H1 (cell line): ENCODE data around the gene PORCN. TPM values are rescaled to one million over a fixed set of nuclear protein-coding genes. Genes with fewer than 3 reads are reported as not detected.

ENCODE experiments used
- CTCF ChIA-PET: fragments of 300-600 bp; sonication (Branson Sonifier 250); formaldehyde crosslinking; loops from one replicate; lab custom pipeline; 2021; ENCODE audit not compliant: partially characterized antibody; lab: Charles Lee
- POLR2A ChIA-PET: fragments of 300-600 bp; sonication (Branson Sonifier 250); formaldehyde crosslinking; loops from one replicate; lab custom pipeline; 2021; ENCODE audit warnings: inconsistent platforms; ENCODE audit not compliant: partially characterized antibody; lab: Charles Lee
- DNase-seq, 2 experiments: peaks; one replicate each; pipeline versions ENCODE4 v3.0.0 to v3.0.0-alpha.2; 2010 to 2022; ENCODE audit warnings: low spot score in 2 of 2, low read depth in 1 of 2, mixed read lengths in 1 of 2
- FAIRE-seq: peaks from 2 replicates; lab custom pipeline; 2011; peaks lifted over from hg19 to GRCh38; lab: Jason Lieb, UNC
- H2AFZ ChIP-seq: 2 replicates; pipeline ENCODE4 v1.8.1; 2012; ENCODE audit warnings: low read length, inconsistent platforms
- H2AK5ac ChIP-seq: 2 replicates; pipeline ENCODE4 v1.6.1; 2013; ENCODE audit warnings: low read depth, low read length
- H2BK120ac ChIP-seq: replicated peaks from 2 replicates; pipeline ENCODE3; 2013; ENCODE audit warnings: low read depth, low read length, inconsistent platforms
- H2BK12ac ChIP-seq: 2 replicates; pipeline ENCODE4 v1.6.1; 2013; ENCODE audit warnings: low read depth, low read length
- H2BK15ac ChIP-seq: 2 replicates; pipeline ENCODE4 v1.6.1; 2013; ENCODE audit warnings: low read length
- H2BK20ac ChIP-seq: 2 replicates; pipeline ENCODE4 v1.6.1; 2013; ENCODE audit warnings: low read length
- H2BK5ac ChIP-seq: 2 replicates; pipeline ENCODE4 v1.6.1; 2013; ENCODE audit warnings: low read depth, low read length
- H3K14ac ChIP-seq: 2 replicates; pipeline ENCODE4 v1.6.1; 2013; ENCODE audit warnings: inconsistent platforms; ENCODE audit not compliant: insufficient read length
- H3K18ac ChIP-seq: 2 replicates; pipeline ENCODE4 v1.6.1; 2013; ENCODE audit warnings: low read length; ENCODE audit errors: extremely low read depth
- H3K23ac ChIP-seq: 2 replicates; pipeline ENCODE4 v1.6.1; 2013; ENCODE audit warnings: inconsistent platforms; ENCODE audit not compliant: insufficient read length
- H3K23me2 ChIP-seq: 2 replicates; pipeline ENCODE4 v1.6.1; 2013; ENCODE audit warnings: low read depth, low read length
- H3K27ac ChIP-seq: 2 replicates; pipeline ENCODE4 v1.6.1; 2011; ENCODE audit warnings: low read depth, low read length, inconsistent platforms
- H3K27me3 ChIP-seq, 4 experiments: replicated peaks in 1 of 4; 1 replicate in 1 of 4; 2 replicates in 3 of 4; pipeline versions ENCODE4 v1.6.1 to v1.8.1; 2011 to 2013; ENCODE audit warnings: low read length in 3 of 4, mild to moderate bottlenecking in 3 of 4, inconsistent platforms in 2 of 4, mixed read lengths in 2 of 4, moderate library complexity in 1 of 4; ENCODE audit not compliant: control insufficient read depth in 3 of 4, insufficient read depth in 3 of 4; ENCODE audit errors: extremely low read depth in 1 of 4
- H3K36me3 ChIP-seq, 4 experiments: 2 replicates each; pipeline versions ENCODE4 v1.6.1 to v1.8.1; 2011 to 2013; ENCODE audit warnings: mild to moderate bottlenecking in 4 of 4, low read length in 3 of 4, moderate library complexity in 2 of 4, control low read depth in 1 of 4, inconsistent platforms in 1 of 4; ENCODE audit not compliant: insufficient read depth in 4 of 4, control insufficient read depth in 2 of 4
- H3K4ac ChIP-seq: replicated peaks from 2 replicates; pipeline ENCODE3; 2013; ENCODE audit warnings: low read length, low read depth, mixed read lengths, inconsistent platforms; ENCODE audit not compliant: insufficient read length
- H3K4me1 ChIP-seq, 4 experiments: replicated peaks in 1 of 4; 1 replicate in 1 of 4; 2 replicates in 3 of 4; pipeline versions ENCODE4 v1.6.1 to v1.8.1; 2011 to 2013; ENCODE audit warnings: low read length in 3 of 4, inconsistent platforms in 2 of 4, mixed read lengths in 1 of 4; ENCODE audit not compliant: insufficient read depth in 4 of 4, control insufficient read depth in 3 of 4
- H3K4me2 ChIP-seq, 2 experiments: 2 replicates each; pipeline versions ENCODE4 v1.6.1 to v1.8.1; 2011 to 2013; ENCODE audit warnings: low read depth in 2 of 2, low read length in 2 of 2, control low read depth in 1 of 2, inconsistent platforms in 1 of 2, mild to moderate bottlenecking in 1 of 2; ENCODE audit not compliant: insufficient read depth in 1 of 2
- H3K4me3 ChIP-seq, 4 experiments: fragments of 200-600, 300-600 bp in 1 of 4; sonication (generic), shearing (Covaris generic), sonication (Bioruptor Twin) in 1 of 4; 2 replicates each; pipeline versions ENCODE4 v1.5.1 to v1.8.1; 2011 to 2016; ENCODE audit warnings: low read length in 4 of 4, low read depth in 3 of 4, control low read depth in 2 of 4, inconsistent platforms in 2 of 4, mild to moderate bottlenecking in 2 of 4, mixed read lengths in 1 of 4, moderate library complexity in 1 of 4; ENCODE audit not compliant: insufficient read depth in 2 of 4; ENCODE audit errors: extremely low read depth in 1 of 4
- H3K56ac ChIP-seq: replicated peaks from 2 replicates; pipeline ENCODE3; 2013; ENCODE audit warnings: low read depth, mild to moderate bottlenecking, mixed read lengths, low read length, inconsistent platforms; ENCODE audit not compliant: insufficient read length
- H3K79me1 ChIP-seq: 2 replicates; pipeline ENCODE4 v1.6.1; 2013; ENCODE audit warnings: low read depth, low read length, control low read depth
- H3K79me2 ChIP-seq, 2 experiments: 2 replicates each; pipeline versions ENCODE4 v1.6.1 to v1.8.1; 2012 to 2013; ENCODE audit warnings: low read length in 2 of 2, mild to moderate bottlenecking in 2 of 2, inconsistent platforms in 1 of 2; ENCODE audit not compliant: insufficient read depth in 2 of 2, control insufficient read depth in 1 of 2
- H3K9ac ChIP-seq, 4 experiments: replicated peaks in 1 of 4; 1 replicate in 1 of 4; 2 replicates in 3 of 4; pipeline versions ENCODE4 v1.6.1 to v1.8.1; 2011 to 2013; ENCODE audit warnings: low read depth in 3 of 4, low read length in 3 of 4, control low read depth in 2 of 4, mild to moderate bottlenecking in 2 of 4, moderate library complexity in 2 of 4, inconsistent platforms in 1 of 4; ENCODE audit errors: extremely low read depth in 1 of 4
- H3K9me3 ChIP-seq, 2 experiments: 2 replicates each; pipeline versions ENCODE4 v1.6.1 to v1.8.1; 2012 to 2013; ENCODE audit warnings: mild to moderate bottlenecking in 2 of 2, moderate library complexity in 2 of 2, control low read depth in 1 of 2, inconsistent platforms in 1 of 2, low read depth in 1 of 2, low read length in 1 of 2, mixed read lengths in 1 of 2; ENCODE audit not compliant: insufficient read depth in 2 of 2
- H4K20me1 ChIP-seq, 2 experiments: replicated peaks in 1 of 2; 2 replicates each; pipeline versions ENCODE3 to v1.8.1; 2011 to 2013; ENCODE audit warnings: inconsistent platforms in 2 of 2, low read length in 2 of 2, mild to moderate bottlenecking in 1 of 2; ENCODE audit not compliant: insufficient read depth in 2 of 2, control insufficient read depth in 1 of 2
- H4K5ac ChIP-seq: 2 replicates; pipeline ENCODE4 v1.6.1; 2013; ENCODE audit warnings: low read length, low read depth, mixed read lengths, inconsistent platforms; ENCODE audit not compliant: insufficient read length
- H4K8ac ChIP-seq: 2 replicates; pipeline ENCODE4 v1.8.0; 2013; ENCODE audit warnings: mild to moderate bottlenecking, moderate library complexity, low read length, inconsistent platforms; ENCODE audit not compliant: insufficient read depth; ENCODE audit errors: extremely low read depth
- H4K91ac ChIP-seq: replicated peaks from 2 replicates; pipeline ENCODE3; 2013; ENCODE audit warnings: low read length, mixed read lengths, inconsistent platforms; ENCODE audit not compliant: insufficient read length
- BACH1 ChIP-seq: IDR thresholded peaks from 2 replicates; pipeline ENCODE4 v1.6.1; 2012; ENCODE audit warnings: low read length, improper control_type of control experiment
- CREB1 ChIP-seq: IDR thresholded peaks from 2 replicates; pipeline ENCODE4 v1.6.1; 2012; ENCODE audit warnings: inconsistent platforms
- HDAC2 ChIP-seq, 2 experiments: fragments of 300-600 bp in 1 of 2; sonication (generic) in 1 of 2; IDR thresholded peaks; 2 replicates each; pipeline ENCODE4 v1.6.1; 2011 to 2012; ENCODE audit warnings: low read depth in 2 of 2, low read length in 2 of 2, mild to moderate bottlenecking in 2 of 2, moderate library complexity in 2 of 2, borderline replicate concordance in 1 of 2, inconsistent platforms in 1 of 2
- KDM4A ChIP-seq: IDR thresholded peaks from one replicate; pipeline ENCODE4 v1.7.1; 2012; ENCODE audit warnings: low read depth, mild to moderate bottlenecking, moderate library complexity, low read length, inconsistent platforms; ENCODE audit not compliant: severe bottlenecking
- NANOG ChIP-seq: IDR thresholded peaks from 2 replicates; pipeline ENCODE4 v1.6.1; 2011; ENCODE audit warnings: low read length, low read depth, mild to moderate bottlenecking, inconsistent platforms; ENCODE audit not compliant: insufficient read depth, poor library complexity, severe bottlenecking
- POLR2A ChIP-seq, 2 experiments: IDR thresholded peaks; 1 replicate in 1 of 2; 2 replicates in 1 of 2; pipeline ENCODE4 v1.6.1; 2011; ENCODE audit warnings: low read depth in 2 of 2, low read length in 2 of 2, mild to moderate bottlenecking in 2 of 2; ENCODE audit errors: control extremely low read depth in 1 of 2
- POU5F1 ChIP-seq: IDR thresholded peaks from 2 replicates; pipeline ENCODE4 v1.6.1; 2011; ENCODE audit warnings: low read depth, mild to moderate bottlenecking, low read length, moderate library complexity
- RBBP5 ChIP-seq: IDR thresholded peaks from 2 replicates; pipeline ENCODE4 v1.7.1; 2012; ENCODE audit warnings: low read depth, mild to moderate bottlenecking, inconsistent platforms, low read length, moderate library complexity, borderline replicate concordance
- RNF2 ChIP-seq: fragments of 200-900, 300-1000 bp; sonication (generic); IDR thresholded peaks from 2 replicates; pipeline ENCODE4 v1.7.1; 2016; ENCODE audit warnings: borderline replicate concordance, low read depth, mild to moderate bottlenecking, antibody characterized with exemption, low read length; ENCODE audit not compliant: poor library complexity, severe bottlenecking; ENCODE audit errors: missing control alignments
- SAP30 ChIP-seq: fragments of 300-600 bp; sonication (generic); IDR thresholded peaks from 2 replicates; pipeline ENCODE4 v1.7.1; 2012; ENCODE audit warnings: low read length, moderate library complexity, mild to moderate bottlenecking, inconsistent platforms; ENCODE audit not compliant: insufficient read depth, insufficient replicate concordance
- SIRT6 ChIP-seq: IDR thresholded peaks from one replicate; pipeline ENCODE4 v1.7.1; 2012; ENCODE audit warnings: low read length, inconsistent platforms
- SP1 ChIP-seq: IDR thresholded peaks from 2 replicates; pipeline ENCODE4 v1.6.1; 2011; ENCODE audit warnings: low read depth, low read length
- WGBS, 2 experiments: shearing (Covaris generic) in 1 of 2; methylation state at CpG; one replicate each; pipeline versions ENCODE4 v1.1.6 to v1.1.7; 2013 to 2015; ENCODE audit warnings: low lambda C conversion rate in 2 of 2, mixed read lengths in 2 of 2, inconsistent platforms in 1 of 2, low coverage in 1 of 2, missing lambda C conversion rate in 1 of 2; ENCODE audit not compliant: insufficient replicate concordance in 2 of 2, insufficient coverage in 1 of 2, insufficient read length in 1 of 2; ENCODE audit errors: extremely low coverage in 1 of 2, missing lambda C conversion rate in 1 of 2; 5-methylcytosine and 5-hydroxymethylcytosine counted together
- polyA plus RNA-seq, 7 experiments: library from polyadenylated mRNA; depleted of rRNA in 3 of 7; stranded (reverse) in 5 of 7; unstranded in 2 of 7; fragments of >200 nt in 5 of 7; fragments of 200-250 nt in 2 of 7; gene quantifications; 1 replicate in 5 of 7; 2 replicates in 1 of 7; 4 replicates in 1 of 7; pipeline versions ENCODE4 v1.2.1 to v1.2.3, GENCODE V29; 2011 to 2013; ENCODE audit warnings: missing spikeins in 2 of 7, mixed read lengths in 2 of 7
- total RNA-seq: library from RNA; stranded (reverse); fragmentation: NEBNext Ultra II Directional; extraction: Animal tissue kit (Norgen Biotek cat#: 25700); gene quantifications from 2 replicates; pipeline ENCODE4 v1.2.1, GENCODE V29; 2021
- TF ChIP-seq, protein P1 (sequence below): IDR thresholded peaks from 2 replicates; pipeline ENCODE4 v1.6.1; 2012; ENCODE audit warnings: inconsistent platforms

PORCN gene
- total and polyA plus RNA-seq, 2 of the 8 experiments (the other 6 are each of a cell fraction or from before 2014, with no cell fraction given), result 14.6 to 34.1 TPM

GRCh38 chrX:48467281-48467761, 41.5 kb upstream of the PORCN start:
- POLR2A ChIA-PET, result interaction anchor here (0.7 to 1.8 kb wide), 2 partner anchors 13 to 825 kb away, joined by 3 to 5 read pairs; no protein-coding TSS in a partner anchor
- TF ChIP-seq HDAC2 (IDR thresholded peaks at IDR 0.05; ENCODE audit: borderline replicate concordance in 1 of 2, low read depth in 2 of 2, low read length in 2 of 2) (no peak), POLR2A (IDR thresholded peaks at IDR 0.05; ENCODE audit: control extremely low read depth in 1 of 2, low read depth in 2 of 2, low read length in 2 of 2) (no peak), BACH1 (no peak), KDM4A (no peak), SAP30 (no peak), POU5F1 (no peak), RNF2 (no peak), RBBP5 (no peak), SIRT6 (no peak), CREB1 (no peak), NANOG (no peak), SP1 (no peak)
- TF ChIP-seq, protein P1, sequence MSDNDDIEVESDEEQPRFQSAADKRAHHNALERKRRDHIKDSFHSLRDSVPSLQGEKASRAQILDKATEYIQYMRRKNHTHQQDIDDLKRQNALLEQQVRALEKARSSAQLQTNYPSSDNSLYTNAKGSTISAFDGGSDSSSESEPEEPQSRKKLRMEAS, result no peak

More at GRCh38 chrX:48467281-48467761, 41.5 kb upstream of the PORCN start:
- Histone ChIP-seq H3K27me3 (no peaks in the 10 kb centered on the region), H3K14ac (no peak overlapping the region), H3K79me1 (0 out of 2 replicates have a peak, but pooled peaks cover 2% of the 10 kb centered on the region), H4K20me1 (no peaks in the 10 kb centered on the region), H3K79me2 (peaks cover 0 to 8% of the 10 kb centered on the region in 2 experiments; a peak in 1 of 4 replicates), H4K8ac (no peak overlapping the region), H2AFZ (no peak overlapping the region), H3K23ac (no peak overlapping the region), H3K9me3 (no peaks in the 10 kb centered on the region), H4K5ac (no peak overlapping the region), H3K23me2 (no peaks in the 10 kb centered on the region), H3K18ac (no peak overlapping the region), H2BK20ac (no peak overlapping the region), H2BK120ac (no peak overlapping the region), H2BK12ac (0 out of 2 replicates have a peak overlapping the region, but pooled peaks have one; percentile 27), H2AK5ac (no peak overlapping the region), H3K4me3 (peak overlapping the region; percentile 51 to 90 (median 70)), H3K4ac (no peak overlapping the region), H3K4me1 (peaks cover 0 to 10% (median 8%) of the 10 kb centered on the region in 4 experiments; a peak in 6 of 7 replicates), H3K36me3 (peaks cover 0 to 3% (median 0%) of the 10 kb centered on the region in 4 experiments; a peak in 2 of 8 replicates), H4K91ac (no peak overlapping the region), H3K56ac (no peak overlapping the region), H3K9ac (no peak overlapping the region), H2BK15ac (no peak overlapping the region), H3K27ac (no peak overlapping the region), H3K4me2 (peak overlapping the region; percentile 68 to 90), H2BK5ac (no peak overlapping the region)
- WGBS, 2 experiments, result 40% methylated on average over 2 of the region's 10 CpGs; no CpG with 5 or more reads in 1 of the 2 experiments
- DNase-seq, result no peak
- no peak for FAIRE-seq
- CTCF ChIA-PET, result interaction anchor here (1.0 to 6.2 kb wide), 9 partner anchors 13 to 637 kb away, joined by 3 to 32 read pairs (median 4); no protein-coding TSS in a partner anchor
